ENCODE results near the gene ABHD6.
"Not testable (repeated sequence)": the region's sequence is repeated elsewhere in the genome, so short reads cannot be mapped to it uniquely, and the experiment has no call there.

Gene ABHD6

DNA sequence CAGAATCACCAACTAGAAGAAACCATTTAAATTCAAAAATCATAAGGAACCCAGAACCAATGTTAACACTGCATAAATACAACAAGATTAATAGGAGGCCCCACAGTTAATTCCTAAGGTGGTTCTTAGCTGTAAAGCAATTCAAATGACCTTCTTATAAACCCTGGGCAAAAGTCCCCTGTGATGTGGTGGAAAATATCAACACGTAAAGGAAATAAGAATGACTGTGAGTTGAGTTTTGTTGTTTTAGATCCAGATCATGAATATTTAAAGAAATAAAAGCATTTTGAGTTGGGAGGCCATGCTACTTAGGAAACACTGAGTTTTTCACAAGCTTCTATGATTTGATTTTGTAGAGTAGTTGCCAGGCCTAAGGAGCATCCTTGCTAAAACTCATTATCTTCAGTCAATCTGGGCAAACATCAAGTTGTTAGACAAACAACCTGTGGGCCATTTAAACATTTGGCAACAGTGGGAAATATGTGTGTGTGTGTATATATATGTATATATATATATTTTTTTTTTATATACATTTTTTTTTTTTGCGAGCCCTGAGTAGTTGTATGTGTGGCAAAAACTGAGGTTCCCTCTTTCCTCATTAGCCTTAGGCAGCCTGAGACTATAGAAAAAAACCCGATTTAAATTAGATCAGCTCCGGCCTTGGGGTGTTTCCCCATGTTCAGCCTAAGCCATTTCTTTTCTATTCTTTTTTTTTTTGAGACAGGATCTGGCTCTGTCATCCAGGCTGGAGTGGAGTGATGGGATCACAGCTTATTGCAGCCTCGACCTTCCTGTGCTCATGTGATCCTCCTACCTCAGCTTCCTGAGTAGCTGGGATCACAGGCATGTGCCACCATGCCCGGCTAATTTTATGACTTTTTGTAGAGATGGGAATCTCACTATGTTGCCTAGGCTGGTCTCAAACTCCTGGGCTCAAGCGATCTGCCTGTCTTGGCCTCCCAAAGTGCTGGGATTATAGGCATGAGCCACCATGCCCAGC, 87.1 kb downstream of the ABHD6 start:
- DNase-seq: no peak

- DNase-seq: no peak
Observed at GRCh38 chr3:58325525-58325992, 88.0 kb downstream of the ABHD6 start.

DNA sequence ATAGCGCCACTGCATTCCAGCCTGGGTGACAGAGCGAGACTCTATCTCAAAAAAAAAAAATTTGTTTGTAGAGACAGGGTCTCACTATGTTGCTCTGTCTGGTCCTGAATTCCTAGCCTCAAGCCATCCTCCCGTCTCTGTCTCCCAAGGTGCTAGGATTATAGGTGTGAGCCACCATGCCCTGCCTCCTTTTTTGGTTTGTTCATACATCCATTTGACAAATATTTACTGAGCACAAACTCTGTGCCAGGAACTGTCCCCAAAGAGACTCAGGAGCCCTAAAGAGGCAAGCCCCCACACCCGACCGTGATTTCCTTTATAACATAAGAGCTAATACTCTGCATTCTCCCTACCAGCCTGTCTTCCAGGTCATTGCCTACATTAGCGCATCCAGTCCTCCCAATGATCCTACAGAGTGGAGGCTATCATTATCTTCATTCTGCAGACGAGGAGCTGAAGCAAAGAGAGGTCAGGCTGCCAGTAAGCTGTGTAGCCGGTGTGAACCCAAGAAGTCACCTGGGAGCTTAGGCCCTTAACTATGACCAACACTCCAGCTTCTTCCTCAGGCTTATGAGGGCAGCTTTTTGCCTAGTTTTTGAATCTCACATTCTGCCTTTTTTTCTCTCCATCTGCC, 88.8 kb downstream of the ABHD6 start:
- no peak for DNase-seq

DNA sequence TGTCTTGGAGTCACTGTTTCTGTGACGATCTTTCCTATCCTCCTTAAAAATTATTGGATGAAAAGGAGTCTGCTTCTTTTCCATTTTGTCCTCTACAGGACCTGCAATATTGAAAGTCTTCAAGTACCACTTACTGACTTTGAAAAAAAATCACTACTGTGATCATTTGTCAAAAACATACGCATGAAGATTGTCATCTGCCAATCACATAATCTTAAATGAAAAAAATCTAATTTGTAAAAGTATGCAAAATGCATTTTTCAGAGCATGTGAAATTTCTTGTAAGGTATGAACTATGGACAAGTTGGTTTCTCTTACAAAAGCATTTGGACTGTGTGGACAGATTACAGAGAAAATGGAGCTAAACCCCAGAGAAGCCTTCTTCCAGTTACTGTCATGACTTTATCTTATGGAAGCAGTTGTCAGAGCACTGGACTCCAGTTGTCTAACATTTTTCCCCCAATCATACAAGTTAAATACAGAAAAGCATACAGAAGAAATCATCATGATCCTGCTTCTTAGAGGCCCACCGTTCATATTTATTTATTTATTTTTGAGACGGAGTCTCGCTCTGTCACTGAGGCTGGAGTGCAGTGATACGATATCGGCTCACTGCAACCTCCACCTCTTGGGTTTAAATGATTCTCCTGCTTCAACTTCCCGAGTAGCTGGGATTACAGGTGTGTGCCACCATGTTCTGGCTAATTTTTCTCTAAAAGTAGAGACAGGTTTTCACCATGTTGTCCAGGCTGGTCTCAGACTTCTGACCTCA, 91.7 kb downstream of the ABHD6 start:
- DNase-seq: no peak

- DNase-seq: no peak
Observed at GRCh38 chr3:58329922-58330413, 92.4 kb downstream of the ABHD6 start.

DNA sequence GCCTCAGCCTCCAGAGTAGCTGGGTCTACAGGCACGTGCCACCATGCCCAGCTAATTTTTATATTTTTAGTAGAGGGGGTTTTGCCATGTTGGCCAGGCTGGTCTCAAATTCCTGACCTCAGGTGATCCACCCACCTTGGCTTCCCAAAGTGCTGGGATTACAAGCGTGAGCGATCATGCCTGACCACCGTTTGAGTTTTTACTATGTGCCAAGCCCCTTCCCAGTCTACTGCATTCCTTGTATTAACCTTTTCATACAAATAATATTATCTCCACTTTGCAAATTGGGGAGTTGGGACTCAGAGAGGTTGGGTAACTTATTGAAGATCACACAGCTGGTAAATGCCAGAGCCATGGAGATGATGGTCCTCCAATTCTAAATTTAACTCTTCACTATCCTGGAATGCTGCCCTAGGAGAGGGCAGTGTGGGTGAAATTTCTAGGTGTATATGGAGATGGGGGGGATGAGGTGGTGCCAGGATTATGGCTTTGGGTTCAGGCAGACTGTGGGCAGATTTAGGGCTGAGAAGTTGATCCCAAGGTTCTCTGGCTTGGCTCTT, 94.1 kb downstream of the ABHD6 start:
- no peak for DNase-seq

DNA sequence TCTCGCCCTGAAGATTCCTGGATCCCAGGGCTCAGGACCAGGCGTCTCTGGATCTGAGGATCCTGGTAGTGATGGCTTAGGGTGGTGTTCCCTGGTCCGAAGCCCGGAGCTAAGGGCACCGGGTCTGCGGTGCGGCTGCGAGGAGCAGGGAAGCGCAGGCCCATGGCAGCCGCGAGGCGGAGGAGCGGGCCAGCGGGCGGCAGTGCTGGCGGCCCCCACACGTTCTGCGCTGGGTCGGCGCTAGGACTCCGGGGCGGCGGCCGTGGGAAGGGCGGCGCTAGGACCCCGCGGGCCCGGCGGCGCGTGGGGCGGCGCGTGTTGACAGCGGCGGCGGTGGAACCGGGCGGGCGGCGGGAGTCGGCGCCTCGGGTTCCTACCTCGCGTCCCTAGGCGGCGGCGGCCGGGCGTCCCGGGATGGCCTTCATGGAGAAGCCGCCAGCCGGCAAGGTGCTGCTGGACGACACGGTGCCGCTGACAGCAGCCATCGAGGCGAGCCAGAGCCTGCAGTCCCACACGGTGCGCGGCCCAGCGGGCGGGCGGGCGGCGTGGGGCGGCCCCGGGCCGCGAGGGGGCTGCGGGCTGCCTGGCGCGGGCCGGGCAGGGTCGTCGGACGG, 95.1 kb downstream of the ABHD6 start, which contains the start of gene PXK:
PXK (plus strand) TSS at position 318 of the 614 bp plus-strand sequence; CDS start at position 415, 97 bp downstream.
- DNase-seq: peak; percentile 33

DNA sequence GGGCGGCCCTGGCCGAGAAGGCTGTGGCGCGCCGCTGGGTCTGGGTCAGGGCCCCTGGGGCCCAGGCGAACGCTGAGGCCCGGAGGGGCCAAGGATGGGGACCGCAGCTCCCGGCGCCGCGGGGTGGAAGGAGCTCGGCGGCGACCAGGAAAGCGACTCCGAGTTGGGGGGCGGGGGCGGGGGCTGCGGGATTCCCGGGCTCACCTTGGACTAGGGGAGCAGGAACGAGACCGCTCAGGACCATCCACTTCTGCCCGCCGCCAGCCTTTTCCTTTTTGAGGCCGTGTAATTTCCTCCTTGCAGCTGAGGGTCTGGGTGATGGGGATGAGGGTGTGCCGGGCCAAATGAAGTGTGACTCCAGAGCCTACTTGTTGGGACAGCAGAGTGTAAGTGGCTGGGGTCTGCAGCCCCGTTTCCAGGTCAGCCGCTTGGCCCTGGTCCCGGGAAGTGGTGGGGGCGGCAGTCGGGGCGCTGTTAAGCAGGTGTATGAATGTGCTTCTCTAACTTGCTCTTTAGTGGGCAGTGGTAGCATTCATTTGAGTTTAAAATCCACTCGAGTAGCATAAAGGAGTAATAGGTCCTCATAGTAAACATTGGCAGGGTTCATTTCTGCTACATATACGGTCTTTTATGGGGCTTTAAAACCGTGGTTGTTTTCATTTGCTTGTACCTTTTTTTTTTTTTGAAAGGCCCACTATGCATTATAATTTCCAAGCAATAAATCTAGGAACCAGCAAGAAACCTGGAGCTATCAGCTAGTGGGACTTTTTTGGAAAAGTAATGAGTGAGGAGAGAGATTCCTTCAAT, 95.8 kb downstream of the ABHD6 start:
- DNase-seq: no peak

GRCh38 chr3:58334013-58334321, 96.4 kb downstream of the ABHD6 start:
- no peak for DNase-seq

DNA sequence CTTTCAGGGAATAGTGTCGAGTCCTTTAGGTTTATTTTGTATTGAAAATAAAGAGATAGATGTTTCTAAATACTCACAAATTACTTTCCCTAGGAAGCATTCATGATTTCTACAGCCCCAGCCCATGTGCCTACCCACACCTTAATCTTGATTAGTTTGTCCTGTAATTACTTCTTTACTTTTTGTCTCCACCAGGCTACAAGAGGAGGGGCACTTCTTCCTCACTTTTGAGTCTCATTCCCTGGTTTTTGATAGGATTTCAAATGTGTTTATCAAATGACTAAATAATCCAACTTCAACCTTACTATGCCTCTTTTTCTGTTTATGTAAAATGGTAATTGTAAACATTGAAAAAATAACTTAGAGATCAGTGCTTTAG, 96.9 kb downstream of the ABHD6 start:
- no peak for DNase-seq

DNA sequence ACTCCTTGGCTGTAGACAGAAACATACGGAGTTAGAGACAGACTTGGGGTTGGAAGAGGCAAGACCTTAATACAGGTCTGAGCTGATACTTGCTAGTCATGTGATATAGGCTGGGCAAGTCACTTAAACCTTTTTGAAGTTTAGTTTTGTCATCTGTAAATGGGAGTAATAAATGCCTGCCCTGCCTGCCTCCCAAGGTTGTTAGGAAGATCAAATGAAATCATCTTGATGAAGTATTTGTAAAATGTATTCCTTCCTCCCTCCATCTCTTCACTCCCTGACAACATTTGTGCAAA, 98.0 kb downstream of the ABHD6 start:
- no peak for DNase-seq

DNA sequence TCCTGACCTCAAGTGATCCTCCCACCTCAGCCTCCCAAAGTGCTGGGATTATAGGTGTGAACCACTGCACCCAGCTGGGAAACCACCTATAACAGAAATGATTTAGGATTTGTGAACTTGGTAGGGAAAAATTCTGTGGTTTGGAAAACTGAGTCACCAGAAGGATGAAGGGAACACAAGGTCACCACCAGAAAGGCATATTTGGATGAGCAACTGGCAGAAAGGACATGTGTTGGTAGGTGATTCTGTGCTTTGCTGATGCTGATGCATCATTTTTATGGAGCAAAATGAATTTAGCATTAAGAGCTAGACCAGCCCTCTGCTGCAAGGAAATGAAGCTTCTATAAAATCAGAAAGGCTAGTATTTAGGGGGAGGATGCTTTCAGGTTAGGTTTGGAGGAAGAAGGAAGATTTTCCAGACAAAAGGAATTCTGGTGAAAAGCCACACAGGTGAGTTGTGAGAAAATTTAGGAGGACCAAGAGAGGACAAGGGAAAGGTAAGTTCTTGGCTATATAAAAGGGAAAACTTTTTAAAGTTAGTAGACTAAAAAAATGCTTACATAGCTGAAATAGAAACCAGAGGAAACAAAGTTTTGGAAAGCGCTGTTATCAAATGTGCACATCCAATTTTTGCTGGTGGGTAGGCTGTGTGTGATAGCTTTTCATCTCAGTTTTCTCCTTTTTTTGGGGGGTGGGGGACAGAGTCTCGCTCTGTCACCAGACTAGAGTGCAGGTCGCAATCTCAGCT, 98.7 kb downstream of the ABHD6 start:
- DNase-seq: no peak

DNA sequence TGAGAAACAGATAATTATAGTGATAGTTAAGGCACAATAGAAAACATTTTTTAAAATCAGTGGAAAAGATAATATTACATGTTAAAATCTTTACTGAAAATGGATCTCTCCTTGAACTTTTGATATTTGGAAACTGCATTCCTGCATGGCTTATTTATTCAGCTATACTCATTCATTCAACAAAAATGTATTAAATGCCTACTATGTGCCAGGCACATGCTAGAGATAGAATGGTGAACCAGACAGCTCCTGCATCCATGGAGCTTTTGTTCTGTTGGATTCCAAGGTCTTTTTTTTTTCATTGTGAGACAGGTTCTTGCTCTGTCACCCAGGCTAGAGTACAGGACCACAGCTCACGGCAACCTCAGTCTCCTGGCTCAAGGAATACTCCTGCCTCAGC, 99.6 kb downstream of the ABHD6 start:
- DNase-seq: no peak

GRCh38 chr3:58339146-58339545, 101.6 kb downstream of the ABHD6 start:
- DNase-seq: not testable (repeated sequence)

DNA sequence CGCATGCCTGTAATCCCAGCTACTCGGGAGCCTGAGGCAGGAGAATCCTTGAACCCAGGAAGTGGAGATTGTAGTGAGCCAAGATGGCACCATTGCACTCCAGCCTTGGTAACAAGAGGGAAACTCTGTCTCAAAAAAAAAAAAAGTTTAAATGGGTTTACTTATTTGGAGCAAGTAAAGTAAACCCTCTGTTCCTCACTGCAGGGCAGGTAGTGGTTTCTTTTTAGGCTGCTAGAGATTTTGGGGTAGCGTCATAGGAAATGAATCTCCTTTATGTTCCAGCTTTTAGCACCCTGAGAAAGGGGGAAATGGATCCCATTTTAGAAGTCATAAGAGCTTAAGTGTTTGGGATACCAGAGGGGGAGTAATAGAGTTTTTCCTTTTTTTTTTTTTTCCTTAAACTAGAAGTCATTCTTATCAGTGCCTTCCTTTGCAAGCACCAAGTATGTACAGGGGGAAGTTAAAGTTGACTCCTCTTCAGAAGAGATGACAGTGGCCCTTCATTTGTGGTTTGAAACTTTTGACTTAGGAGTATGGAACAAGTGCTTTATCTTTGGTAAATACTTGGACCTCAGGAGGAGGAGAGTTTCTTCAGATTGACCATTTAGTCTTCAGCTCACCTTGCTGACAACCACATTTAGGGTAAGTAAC, 103.1 kb downstream of the ABHD6 start:
- DNase-seq: no peak

GRCh38 chr3:58341376-58341775, 103.8 kb downstream of the ABHD6 start:
- no peak for DNase-seq

DNA sequence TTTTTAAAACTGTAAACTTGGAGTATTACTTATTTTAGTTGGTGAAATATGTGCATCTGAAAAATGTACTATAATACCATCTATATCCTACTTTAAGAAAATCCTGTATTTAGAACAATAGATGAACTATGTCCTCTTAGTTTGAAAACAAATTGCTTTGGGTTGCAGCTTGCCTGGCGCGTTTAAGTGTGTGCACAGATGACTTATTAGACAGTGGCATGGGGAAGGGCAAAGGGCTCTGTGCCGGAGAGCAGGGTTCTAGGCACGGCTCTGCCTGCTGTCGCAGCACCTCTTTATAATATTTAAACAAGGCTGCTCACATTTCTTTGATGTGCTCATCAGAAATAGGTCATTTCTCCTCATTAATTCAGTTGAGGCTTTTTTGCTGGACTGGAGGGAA, 105.1 kb downstream of the ABHD6 start:
- no peak for DNase-seq
